Testis (tissue), 2 donors: ENCODE measurements around the gene HRH3.

ENCODE experiments used
- CTCF ChIP-seq, 3 experiments: fragments of 450-650 bp in 2 of 3; fragments of 200-600 bp in 1 of 3; sonication (generic) in 1 of 3; IDR thresholded peaks; one replicate each; pipeline ENCODE4 v1.5.1; 2016 to 2019; ENCODE audit warnings: antibody characterized with exemption in 3 of 3, mild to moderate bottlenecking in 2 of 3, moderate library complexity in 1 of 3
- POLR2A ChIP-seq: fragments of 450-650 bp; IDR thresholded peaks from one replicate; pipeline ENCODE4 v1.6.1; 2017; ENCODE audit warnings: antibody characterized with exemption, mild to moderate bottlenecking, moderate library complexity

- TF ChIP-seq CTCF (IDR thresholded peaks at IDR 0.05): no peak
- no peak for TF ChIP-seq POLR2A
Measured at GRCh38 chr20:62254021-62254724, 34.1 kb upstream of the HRH3 start.
